HUDEP-2 (cell line): ENCODE measurements around the gene OCA2.

Experiments
- DNase-seq, 76 experiments: peaks; one replicate each; lab custom pipeline; 2025; ENCODE audit not compliant: unreplicated experiment in 76 of 76; lab: John Stamatoyannopoulos, UW

Gene OCA2

DNA sequence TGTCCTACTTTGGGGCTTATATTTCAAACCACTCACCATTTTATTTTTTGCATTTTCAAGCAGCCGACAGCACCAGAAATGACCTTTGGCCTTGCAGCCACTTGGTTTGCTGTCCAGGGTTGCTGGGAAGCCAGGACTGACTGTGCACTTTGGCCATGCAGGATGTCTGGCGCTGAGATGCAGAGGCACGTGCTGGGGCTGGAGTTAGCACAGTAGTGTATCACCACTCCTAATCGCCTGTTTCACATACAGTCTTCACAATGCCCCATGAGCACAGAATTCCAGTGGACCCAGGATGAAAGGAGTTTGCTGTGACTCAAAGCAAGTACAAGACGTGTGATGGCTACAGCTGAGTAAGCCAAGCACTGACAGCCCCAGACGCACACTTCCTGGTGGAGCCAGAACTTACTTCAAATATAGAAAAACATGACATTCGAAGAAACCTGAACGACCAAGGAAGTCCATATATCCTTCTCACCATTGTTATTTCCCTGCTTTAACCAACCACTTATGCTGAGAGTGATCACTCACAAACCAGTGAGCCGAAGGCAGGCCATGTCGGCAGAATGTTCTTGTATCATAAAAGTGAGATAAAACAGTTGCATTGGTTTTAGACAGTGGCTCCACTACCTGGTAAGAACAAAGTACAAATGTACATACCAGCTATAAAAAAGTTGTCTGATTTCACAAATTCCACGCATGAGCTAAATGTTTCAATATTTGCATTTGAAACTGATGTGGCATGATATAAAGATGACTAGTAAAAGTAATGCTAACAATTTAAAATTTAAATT lies 16.0 kb downstream of the OCA2 start:
- DNase-seq: no peak

DNA sequence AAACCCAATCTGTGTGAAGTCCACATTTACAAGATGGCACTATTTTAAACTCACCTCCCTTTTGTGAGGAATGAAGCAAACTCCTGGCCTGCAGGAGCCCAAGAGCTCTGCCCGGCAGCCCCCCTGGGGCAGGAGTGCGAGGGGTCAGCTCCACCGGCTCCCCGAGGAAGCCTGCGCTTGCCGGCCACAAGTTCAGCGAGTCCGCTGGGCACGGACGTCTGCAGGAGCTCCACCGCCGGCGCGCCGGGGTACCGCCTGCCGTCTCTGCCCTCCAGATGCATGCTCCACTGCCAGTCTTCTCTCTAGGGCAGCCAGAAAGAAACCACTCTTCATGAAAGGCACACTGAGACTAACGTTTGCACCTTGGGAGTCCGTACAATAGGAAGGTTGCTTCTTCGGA lies 17.5 kb downstream of the OCA2 start:
- DNase-seq: no peak

- no peak for DNase-seq
Observed at GRCh38 chr15:28080386-28080785, 18.7 kb downstream of the OCA2 start.

- DNase-seq: no peak
Observed at GRCh38 chr15:28079313-28079969, 19.7 kb downstream of the OCA2 start.

- DNase-seq: no peak
Observed at GRCh38 chr15:28078191-28078719, 20.9 kb downstream of the OCA2 start.

DNA sequence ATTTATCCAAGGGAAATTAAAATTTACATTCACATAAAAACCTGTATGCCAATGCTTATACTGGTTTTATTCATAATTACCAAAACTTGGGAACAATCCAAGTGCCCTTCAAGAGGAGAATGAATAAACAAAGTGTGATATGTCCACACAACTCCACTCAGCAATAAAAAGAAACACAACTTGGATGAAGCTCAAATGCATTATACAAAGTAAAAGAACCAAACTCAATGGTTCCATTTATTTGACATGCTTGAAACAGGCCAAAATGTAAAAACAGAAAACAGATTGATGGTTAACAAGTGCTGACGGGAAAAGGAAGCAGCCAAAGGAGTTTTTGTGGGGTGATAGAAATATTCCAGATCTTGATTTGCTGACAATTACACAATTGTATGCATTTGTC lies 23.5 kb downstream of the OCA2 start:
- no peak for DNase-seq

- DNase-seq: no peak
Observed at GRCh38 chr15:28068930-28069329, 30.2 kb downstream of the OCA2 start.

DNA sequence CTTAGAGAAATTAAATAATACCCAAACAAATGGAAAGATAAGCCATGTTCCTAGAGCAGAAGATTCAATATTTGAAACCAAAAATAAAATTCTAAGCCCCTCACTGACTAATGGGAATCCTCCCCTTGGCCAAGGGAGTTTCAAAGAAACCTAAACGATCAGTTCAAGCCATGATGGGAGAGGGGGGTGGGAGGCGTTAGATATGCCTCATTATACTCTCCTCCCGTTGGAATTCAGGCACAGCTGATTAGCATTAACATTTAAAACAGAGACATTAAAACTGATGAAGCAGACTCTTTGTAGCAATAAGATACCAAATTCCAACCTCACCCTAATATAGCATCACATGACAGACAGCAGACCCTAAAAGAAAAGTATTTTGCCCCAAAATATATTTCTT lies 32.9 kb downstream of the OCA2 start:
- no peak for DNase-seq

GRCh38 chr15:28060005-28060404 lies 39.1 kb downstream of the OCA2 start:
- DNase-seq: no peak

DNA sequence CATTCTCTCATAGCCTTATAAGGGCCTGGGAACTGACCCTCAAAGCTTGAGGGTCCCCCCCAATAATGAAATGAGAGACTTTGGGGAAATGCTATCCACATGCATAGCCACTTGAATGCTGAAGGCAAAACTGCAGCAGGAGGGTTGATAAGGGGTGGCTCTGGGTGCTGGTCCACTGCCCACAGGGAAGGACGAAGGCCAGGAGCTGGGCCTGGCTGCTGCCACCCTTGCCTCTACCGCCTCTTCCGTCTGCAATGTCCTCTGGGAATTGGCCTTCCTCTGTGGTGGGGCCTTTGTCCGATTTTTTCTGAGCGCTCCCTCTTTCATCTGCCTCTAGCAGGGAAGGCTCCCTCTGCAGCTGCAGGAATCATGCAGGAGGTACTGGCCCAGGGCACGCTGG lies 41.0 kb downstream of the OCA2 start:
- no peak for DNase-seq

DNA sequence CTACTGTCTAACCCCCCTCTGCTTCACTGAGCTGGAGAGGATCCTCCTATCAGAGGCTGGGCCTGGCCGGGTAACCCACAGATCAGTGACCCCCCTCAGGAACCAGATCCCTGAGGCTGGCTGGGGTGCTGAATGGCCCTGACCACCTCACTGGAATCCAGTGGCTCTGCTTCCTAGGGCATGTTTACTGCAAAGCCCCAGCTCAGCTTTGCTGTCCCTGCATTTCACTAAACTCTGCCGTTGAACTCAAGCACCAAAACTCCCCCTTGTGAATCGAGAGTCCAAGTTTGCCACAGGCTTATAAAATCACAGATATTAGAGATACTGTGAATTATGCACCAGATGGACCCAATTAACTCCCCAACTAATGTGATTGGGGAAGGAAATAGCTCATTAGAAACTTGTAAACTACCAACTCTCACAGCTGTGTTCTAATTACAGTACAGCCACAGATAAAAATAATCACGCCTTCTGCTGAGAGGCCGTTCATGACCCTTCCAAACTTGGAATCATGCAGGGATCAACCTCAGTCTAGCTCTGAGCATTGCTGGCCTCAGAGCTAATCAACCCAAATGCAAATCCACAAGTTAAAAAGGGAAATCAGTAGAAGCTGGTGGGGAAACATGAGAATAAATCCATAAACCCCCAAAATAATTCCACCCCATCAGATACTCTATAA lies 47.0 kb downstream of the OCA2 start:
- no peak for DNase-seq

DNA sequence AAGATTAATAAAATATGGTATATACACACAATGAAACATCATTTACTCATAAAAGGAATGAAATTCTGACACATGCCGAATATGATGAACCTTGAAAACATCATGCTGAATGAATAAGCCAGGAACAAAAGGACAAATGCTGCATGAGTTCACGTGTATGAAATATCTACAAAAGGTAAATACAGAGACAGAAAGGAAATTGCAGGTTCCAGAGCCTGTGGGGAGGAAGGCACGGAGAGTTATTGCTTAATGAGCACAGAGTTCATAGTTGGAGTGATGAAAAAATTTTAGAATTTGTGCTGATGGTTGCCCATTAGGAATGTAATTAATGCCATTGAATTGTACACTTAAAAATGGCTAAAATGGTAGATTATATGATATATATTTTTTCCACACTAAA lies 49.5 kb downstream of the OCA2 start:
- DNase-seq: no peak

DNA sequence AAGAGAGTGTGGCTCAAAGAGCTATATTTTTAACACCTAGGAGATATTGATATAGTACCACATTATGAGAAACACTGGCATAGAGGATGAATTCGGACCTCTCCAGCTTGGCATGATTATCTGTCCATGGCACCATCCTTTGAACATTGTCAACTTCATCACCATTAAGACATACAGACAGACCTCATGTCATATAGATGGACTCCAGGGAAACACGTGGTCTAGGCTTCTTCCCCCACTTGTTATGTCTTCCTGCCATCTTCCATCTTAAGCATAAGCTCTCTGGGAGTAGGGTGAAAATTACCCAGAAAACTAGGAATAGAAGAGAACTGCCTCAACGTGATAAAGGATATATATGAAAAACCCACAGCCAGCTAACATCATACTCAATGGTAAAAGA lies 51.8 kb downstream of the OCA2 start:
- DNase-seq: no peak

- DNase-seq: no peak
Observed at GRCh38 chr15:28044121-28044672, 54.9 kb downstream of the OCA2 start.

- DNase-seq: no peak
Observed at GRCh38 chr15:28043691-28044091, 55.4 kb downstream of the OCA2 start.

DNA sequence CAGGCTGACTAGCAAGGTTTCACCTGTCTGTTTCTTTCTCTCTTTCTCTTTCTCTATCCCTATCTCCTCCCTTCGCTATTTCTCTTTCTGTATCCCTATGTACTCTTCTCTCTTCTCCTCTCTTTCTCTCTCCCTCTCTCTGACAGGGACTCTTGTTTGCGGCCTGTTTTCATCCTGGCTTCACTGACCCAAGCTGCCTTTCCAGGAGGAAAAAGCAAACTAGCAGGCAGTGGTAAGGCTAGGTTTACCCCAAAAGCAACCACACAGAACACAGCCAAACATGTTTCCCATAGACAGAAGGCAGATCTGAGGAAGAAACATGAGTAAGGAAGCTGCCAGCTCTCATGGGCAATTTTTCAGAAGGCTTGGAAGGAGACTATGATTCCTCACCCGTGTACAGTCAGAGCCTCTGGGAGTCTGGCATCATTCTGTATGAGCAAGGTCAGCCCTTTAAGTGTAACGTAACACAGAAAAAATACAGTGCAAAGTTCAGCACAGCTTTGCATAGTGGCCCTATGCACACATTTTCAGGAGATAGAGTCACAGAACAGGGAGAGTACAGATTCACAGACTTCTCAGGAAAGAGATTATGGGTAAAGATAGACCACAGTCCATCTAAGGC lies 61.0 kb downstream of the OCA2 start:
- DNase-seq: no peak

DNA sequence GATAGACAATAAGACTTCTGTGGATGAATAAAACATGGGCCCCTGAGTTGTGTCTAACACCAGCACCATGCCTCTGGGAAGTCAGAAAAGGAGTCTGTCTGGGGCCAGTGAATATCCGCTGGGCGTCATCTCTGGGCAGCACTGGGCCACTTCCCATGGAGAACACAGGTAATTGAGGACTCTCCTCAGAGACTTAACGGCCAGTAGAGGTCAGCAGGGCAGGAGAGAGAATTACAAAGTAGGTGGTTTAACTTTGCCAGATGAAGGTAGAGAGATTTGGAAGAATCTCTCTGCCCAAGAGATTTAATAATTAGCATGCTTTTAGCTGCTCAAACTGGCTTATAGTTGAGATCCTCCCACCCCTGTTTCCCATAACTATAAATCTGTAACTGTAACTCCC lies 65.7 kb downstream of the OCA2 start:
- DNase-seq: no peak

DNA sequence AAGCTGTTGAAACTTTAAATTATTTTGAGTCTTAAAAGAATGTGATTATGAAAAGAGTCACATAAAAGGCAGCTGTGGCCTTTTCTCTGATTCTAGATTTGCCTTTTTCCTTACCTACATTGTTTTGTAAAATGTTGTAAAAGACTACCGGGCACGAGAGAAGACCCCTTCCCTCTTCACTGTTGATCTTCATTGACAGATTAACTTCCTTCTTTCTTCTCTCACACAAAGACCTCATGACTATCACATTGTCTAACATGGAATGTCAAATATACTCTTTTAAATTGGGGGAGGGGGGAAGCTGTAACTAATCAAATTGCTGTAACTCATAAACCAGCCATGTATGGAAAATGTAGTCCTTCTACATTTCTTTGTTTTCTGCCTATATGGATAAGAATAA lies 68.3 kb downstream of the OCA2 start:
- DNase-seq: no peak

DNA sequence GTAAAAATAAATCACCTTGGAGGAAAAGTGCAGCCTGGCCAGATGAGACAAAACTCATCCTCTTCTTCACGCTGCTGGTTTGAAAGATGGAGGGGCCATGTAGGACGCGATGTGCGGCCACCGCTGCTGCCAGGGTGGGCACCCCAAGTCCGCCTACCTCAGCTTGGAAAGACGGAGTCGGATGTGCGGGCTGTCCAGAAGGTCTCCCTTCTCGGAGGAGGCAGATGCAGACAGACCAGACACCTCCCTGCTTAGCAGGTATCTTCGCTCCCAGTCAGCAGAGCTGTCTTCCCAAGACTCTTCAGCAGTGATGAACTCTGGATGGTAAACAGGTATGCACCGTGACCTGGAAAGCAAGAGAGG lies 71.4 kb downstream of the OCA2 start:
- no peak for DNase-seq

GRCh38 chr15:28026764-28027713 lies 72.1 kb downstream of the OCA2 start:
- no peak for DNase-seq
